ENCODE data around the gene MAML2. TPM values are rescaled to one million over a fixed set of nuclear protein-coding genes. Genes with fewer than 3 reads are reported as not detected.

The MAML2 gene
- total and polyA plus RNA-seq, 2 of the 13 experiments (the other 11 are each of a cell fraction or from before 2014, with no cell fraction given), result 2.3 to 25.9 TPM

- intact Hi-C loops (cut with micrococcal nuclease; ENCODE audit: unreplicated experiment) (no loop called here), in situ Hi-C loops (cut with HindIII; ENCODE audit: extremely low pct_ligation_motif_present, low pct_unique_long_range_greater_than_20kb) (no loop called here)
- Histone ChIP-seq H3K4me2 (ENCODE audit: low read depth, low read length) (no peak overlapping the region), H3K9me3 (ENCODE audit: low read length) (no peaks in the 10 kb centered on the region), H3K4me1 (ENCODE audit: insufficient read depth, low read length) (peaks cover 13% of the 10 kb centered on the region), H3K79me2 (ENCODE audit: insufficient read depth, low read length) (peaks cover 47% of the 10 kb centered on the region), H3K4me3 (replicated peaks in 1 of 3; ENCODE audit: insufficient read depth in 1 of 3, low read depth in 2 of 3, low read length in 3 of 3) (no peak overlapping the region), H3K9ac (ENCODE audit: insufficient read depth, low read depth, low read length) (no peak overlapping the region), H4K20me1 (ENCODE audit: insufficient read depth, low read length) (peaks cover 15% of the 10 kb centered on the region), H3K27me3 (ENCODE audit: control insufficient read depth in 1 of 2, insufficient read depth in 2 of 2, low read length in 2 of 2) (no peaks in the 10 kb centered on the region), H3K36me3 (replicated peaks in 1 of 2; ENCODE audit: control insufficient read depth in 1 of 2, insufficient read depth in 2 of 2, low read length in 2 of 2) (peaks cover 4 to 7% of the 10 kb centered on the region in 2 experiments; a peak in 2 of 5 replicates), H2AFZ (ENCODE audit: low read length) (no peak overlapping the region), H3K27ac (ENCODE audit: extremely low read length, insufficient read depth, low read length) (no peak overlapping the region)
- POLR2A ChIA-PET, result no interaction called here
- WGBS (ENCODE audit: low lambda C conversion rate), result 79% methylated on average over 1 of the region's 1 CpG
- CTCF ChIA-PET (ENCODE audit: low intra/inter-chr PET ratio, low total read pairs), result no interaction called here
- BruUV-seq (replicated peaks), result no TSS peak
- no peak for DNase-seq (ENCODE audit: low spot score)
- ATAC-seq, result no peak
- FAIRE-seq, result no peak
- no peak for TF ChIP-seq ZNF841 (CRISPR knock-in tag; IDR thresholded peaks at IDR 0.05; ENCODE audit: borderline replicate concordance)
- no peak for TF ChIP-seq ZSCAN29 (CRISPR knock-in tag; conservative IDR thresholded peaks at IDR 0.05)
- TF ChIP-seq GABPB1 (CRISPR knock-in tag; IDR thresholded peaks at IDR 0.05), result no peak
- no peak for TF ChIP-seq RNF219 (CRISPR knock-in tag; IDR thresholded peaks at IDR 0.05)
- TF ChIP-seq ZBTB33 (CRISPR knock-in tag; IDR thresholded peaks at IDR 0.05), result no peak
- no peak for TF ChIP-seq ZNF776 (CRISPR knock-in tag; IDR thresholded peaks at IDR 0.05)
- no peak for TF ChIP-seq ZSCAN30 (CRISPR knock-in tag; IDR thresholded peaks at IDR 0.05)
- no peak for TF ChIP-seq ZXDC (CRISPR knock-in tag; IDR thresholded peaks at IDR 0.05)
- TF ChIP-seq ZNF589 (CRISPR knock-in tag; conservative IDR thresholded peaks at IDR 0.05), result no peak
- no peak for TF ChIP-seq SMC3 (IDR thresholded peaks at IDR 0.05; ENCODE audit: low read length)
- no peak for TF ChIP-seq BRF2 (CRISPR knock-in tag; IDR thresholded peaks at IDR 0.05)
- TF ChIP-seq ASH2L (IDR thresholded peaks at IDR 0.05; ENCODE audit: insufficient read length, low read depth, low read length), result no peak
- TF ChIP-seq RFXANK (CRISPR knock-in tag; IDR thresholded peaks at IDR 0.05), result no peak
- TF ChIP-seq SRSF4 (IDR thresholded peaks at IDR 0.05; ENCODE audit: low read depth, low read length, poor library complexity, severe bottlenecking), result no peak
- no peak for TF ChIP-seq CREBL2 (CRISPR knock-in tag; IDR thresholded peaks at IDR 0.05; ENCODE audit: borderline replicate concordance)
- TF ChIP-seq ZNF777 (CRISPR knock-in tag; IDR thresholded peaks at IDR 0.05), result no peak
- no peak for TF ChIP-seq CCDC6 (CRISPR knock-in tag; IDR thresholded peaks at IDR 0.05)
Measured at GRCh38 chr11:96303064-96303463, 39.9 kb downstream of the MAML2 start.
